Stimulated activated CD8-positive, alpha-beta memory T cell treated with anti-CD3 and anti-CD28 coated beads, Interleukin-12 subunit alpha, Interleukin-12 subunit beta, amount 100 ng/mL, for 1 hour (primary cell): ENCODE measurements around the gene ATP5F1E.
A peak's percentile ranks its signal among the peaks of the same experiment; 100 is the strongest.
"Not testable (repeated sequence)": the region's sequence is repeated elsewhere in the genome, so short reads cannot be mapped to it uniquely, and the experiment has no call there.

Experiments
- DNase-seq: peaks from one replicate; pipeline ENCODE4 v3.0.0-alpha.2; 2020; ENCODE audit warnings: low read depth

The ATP5F1E gene

DNA sequence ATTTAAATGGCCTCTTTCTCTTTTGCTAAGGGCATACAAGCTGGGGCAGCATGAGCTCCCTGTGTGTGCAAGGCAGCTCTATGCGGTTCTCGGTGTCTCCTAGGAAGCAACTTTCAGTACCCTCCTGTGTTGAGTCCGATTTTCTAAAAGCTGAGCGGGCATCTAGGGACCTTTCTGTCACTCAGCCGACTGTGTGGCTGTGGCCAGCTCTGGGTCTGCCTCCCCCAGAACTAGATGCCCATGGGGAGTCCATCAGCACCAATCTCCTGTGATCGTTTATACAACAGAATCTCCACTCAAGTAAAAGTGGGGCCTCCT, 43.6 kb downstream of the ATP5F1E start:
- no peak for DNase-seq

DNA sequence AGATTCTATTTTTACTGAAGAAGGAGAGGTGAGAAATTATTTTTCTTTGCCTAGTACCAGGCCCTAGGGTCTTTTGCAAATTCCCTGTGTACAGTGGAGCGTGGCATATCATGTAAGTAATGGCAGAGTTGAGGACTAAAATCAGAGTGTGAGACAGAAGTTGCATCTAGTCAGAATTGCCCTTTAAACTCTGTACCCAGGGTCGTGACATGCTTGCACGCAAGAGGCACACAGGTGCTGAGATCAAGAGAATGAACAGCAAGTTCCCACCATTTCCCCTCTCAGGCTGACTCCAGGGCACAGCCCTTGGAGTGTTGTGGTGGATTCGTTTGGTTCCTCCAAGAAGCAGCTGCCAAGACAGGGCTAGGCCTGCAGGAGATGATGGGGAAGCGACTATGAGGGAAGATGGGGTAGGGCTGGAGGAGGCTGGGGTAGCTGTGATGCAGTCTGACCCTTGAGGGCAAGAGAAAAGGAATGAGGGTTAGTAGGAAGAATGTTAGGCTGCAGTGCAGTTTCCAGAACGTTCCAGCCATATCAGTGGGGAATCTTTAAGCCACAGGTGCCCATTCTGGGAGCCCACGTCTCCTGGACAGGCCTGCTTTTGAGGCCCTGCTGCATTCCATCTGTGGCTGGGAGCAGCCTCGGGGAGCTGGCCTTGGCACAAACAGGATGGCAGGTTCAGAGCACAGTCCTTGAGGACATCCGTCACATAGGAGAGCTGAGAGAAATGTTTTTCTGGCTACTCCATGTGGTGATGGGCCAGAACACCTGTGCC, 44.2 kb downstream of the ATP5F1E start:
- no peak for DNase-seq

DNA sequence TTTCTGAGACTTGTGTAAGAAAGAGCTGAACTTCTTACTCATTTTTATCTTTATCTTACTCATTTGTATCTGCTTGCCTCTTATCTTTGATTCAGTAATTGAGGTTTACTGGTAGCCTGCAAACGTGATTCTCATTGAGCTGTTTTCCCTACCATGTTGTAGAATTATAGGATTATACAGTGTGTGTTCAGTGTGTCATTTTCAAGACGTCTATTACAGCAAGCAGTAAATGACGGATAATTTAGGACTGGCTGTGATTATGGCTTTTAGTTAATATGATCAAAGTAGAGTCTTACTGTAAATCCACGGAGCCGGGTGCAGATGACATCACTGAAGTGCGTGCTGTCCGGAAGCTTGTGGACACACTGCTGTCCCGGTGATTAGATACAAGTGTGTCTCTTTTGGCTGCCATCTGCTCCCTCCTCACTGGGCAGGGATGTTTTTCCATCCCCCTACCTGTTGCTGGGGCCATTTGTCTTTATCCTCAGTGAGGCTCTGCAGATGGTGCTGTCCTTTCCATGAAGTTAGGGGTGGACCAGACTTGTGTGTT, 45.1 kb downstream of the ATP5F1E start:
- DNase-seq = no peak

DNA sequence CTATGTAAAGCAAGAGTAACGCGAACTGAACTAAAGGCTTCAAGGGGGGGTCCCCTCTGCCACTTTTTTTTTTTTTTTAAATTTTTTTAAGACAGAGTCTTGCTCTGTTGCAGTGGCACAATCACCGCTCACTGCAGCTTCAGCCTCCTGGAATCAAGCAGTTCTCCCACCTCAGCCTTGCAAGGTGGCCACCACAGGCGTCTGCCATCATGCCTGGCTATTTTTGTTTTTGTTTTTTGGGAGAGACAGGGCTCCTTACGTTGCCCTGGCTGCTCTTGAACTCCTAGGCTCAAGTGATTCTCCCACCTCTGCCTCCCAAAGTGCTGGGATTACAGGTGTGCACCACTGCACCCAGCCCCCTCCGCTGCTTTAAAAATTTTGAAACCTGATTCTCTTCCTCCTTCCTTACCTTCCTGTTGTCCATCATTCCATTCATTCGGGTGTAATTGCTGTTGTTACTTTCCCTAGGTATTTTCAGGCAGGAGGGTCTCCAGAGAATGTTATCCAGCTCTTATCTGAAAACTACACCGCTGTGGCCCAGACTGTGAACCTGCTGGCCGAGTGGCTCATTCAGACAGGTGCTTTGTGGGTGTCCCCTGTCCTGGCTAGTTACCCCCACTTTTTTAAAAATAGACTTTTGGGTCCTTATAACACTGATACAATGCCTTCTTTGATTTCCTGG, 45.7 kb downstream of the ATP5F1E start:
- DNase-seq = no peak

DNA sequence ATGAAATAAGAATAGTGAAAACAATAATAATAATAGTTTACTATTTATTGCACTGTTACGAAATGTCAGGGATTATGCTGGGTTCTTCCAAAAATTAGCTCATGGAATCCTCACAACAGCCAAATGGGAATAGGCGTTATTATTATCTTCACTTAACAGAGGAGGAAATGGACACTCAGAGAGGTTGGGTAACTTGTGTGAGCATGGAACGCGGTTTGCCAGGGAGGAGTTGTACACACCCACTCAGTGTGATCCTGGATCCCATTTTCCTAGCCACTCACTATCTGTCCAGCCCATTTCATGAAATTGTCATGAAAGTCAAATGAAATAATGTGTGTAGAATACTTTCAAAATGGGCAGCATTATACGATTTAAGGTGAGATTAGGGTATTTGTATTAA, 46.5 kb downstream of the ATP5F1E start:
- DNase-seq = no peak

DNA sequence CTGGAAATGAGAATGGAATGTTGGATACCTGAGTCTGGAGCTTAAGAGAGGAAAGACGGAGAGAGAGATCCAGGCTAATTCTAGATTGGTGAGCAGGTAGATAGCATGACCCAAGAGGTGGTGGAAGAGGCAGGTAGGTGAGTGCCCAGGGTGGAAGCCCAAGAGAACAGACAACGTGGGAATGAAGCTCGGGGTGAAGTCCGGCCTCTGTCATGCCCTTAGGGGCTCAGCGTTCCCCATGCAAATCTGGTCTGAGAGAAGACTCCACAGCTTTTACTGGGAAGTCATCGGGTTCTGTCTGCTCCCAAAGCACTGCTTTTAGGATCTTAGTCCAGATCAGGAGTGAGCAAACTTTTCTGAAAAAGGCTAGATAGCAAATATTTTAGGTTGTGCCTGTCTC, 47.4 kb downstream of the ATP5F1E start:
- no peak for DNase-seq

DNA sequence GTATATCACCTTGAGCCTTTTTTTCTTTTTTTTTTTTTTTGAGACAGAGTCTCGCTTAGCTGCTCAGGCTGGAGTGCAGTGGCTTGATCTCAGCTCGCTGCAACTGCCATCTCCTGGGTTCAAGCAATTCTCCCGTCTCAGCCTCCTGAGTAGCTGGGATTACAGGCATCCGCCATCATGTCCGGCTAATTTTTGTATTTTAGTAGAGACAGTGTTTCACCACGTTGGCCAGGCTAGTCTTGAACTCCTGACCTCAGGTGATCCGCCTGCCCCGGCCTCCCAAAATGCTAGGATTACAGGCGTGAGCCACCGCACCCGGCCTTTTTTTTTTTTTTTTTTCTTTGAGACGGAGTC, 49.0 kb downstream of the ATP5F1E start:
- DNase-seq = not testable (repeated sequence)

DNA sequence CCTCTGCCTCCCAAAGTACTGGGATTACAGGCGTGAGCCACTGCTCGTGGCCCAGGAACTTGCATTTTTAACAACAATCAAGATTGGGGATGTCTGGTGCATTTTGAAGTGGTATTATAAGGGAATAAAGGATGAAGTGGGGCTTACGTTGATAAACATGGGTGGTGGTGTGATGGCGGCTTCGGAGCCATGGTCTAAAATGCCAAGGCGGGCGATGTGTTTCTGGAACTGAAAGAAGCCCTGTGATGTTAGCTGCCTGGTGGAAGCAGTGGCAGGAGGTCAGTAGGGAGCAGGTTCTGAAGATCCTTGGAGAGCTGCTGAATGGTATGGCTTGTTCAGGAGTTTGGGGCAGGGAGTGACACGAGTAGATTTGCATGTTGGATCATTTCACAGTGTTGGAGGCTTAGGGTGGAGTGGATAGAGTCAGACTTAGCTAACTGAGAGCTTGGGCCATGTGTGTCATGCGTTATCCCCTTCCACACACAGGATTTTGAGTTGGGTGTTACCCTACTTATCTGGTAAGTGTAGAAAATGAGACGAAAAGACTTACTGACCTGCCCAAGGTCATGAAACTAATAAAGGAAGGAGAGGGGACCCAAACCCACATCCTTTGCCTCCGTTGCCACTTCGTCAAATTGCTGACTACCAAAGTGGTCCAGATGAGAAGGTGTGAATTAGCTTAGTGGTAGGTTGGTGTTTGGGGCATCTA, 49.6 kb downstream of the ATP5F1E start:
- DNase-seq = no peak

DNA sequence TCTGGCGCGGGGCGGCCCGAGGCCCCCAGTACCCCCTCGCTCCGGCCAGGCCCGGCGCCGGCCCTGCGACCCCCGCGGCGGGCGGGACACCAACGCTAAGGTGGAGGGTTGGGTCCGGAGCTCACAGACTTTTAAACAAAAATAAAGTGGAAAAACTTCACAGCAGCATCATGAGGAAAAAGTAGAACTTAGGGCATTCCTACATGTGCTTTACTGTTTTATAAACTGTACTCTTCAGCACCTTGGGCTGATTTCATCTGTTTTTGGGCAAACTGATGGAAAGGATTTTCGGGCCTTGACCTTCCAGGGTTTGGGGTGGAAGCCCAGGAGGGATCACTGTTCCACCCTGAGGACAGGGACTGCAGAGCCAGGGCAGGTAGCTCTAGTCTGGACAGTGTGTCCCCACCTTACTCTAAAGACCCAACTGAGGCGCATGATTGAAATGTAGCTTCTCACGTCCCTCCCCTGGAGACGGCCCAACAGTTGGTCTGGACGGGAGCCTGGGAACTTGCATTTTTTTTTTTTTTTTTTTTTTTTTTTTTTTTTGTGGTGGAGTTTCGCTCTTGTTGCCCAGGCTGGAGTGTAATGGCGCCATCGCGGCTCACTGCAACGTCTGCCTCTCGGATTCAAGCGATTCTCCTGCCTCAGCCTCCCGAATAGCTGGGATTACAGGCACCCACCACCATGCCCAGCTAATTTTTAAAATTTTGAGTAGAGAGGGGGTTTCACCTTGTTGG, 50.3 kb downstream of the ATP5F1E start:
- no peak for DNase-seq

DNA sequence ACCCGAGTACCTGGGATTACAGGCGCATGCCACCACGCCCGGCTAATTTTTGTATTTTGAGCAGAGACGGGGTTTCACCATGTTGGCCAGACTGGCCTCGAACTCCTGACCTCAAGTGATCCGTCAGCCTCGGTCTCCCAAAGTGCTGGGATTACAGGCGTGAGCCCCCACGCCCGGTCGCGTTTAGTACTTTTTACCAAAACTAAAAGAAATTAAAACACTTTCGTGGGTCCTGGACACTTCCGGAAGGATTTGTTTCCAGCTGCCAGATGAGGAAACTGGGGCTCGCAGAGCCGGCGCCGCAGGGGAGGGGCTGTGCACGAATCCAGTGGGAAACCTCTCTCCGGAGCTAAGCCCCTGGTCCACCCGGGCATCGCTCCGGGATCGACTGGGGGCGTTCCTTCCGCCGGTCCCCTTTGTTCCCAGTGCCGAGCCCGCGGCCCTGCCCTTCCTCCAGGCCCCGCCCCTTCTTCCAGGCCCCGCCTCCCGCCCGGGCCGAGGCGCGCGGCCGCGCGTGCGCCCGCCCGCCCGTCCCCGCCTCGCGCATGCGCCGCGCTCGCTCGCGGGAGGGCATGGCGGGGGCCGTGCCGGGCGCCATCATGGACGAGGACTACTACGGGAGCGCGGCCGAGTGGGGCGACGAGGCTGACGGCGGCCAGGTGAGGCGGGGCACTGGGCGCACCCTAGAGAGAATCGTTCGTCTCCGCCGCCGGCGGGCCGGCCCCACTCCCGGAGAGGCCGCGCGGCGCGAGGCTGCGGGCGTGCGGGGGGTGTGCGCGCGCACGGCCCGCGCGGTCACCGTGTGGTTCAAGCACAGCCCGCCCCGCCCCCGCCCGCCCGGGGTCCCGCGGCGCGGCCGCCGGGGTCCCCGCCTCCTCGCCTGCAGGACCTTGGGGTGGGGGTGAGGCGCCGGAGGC, 51.2 kb downstream of the ATP5F1E start, which contains the start of gene NELFCD:
Gene NELFCD (plus strand): TSS at position 546 of the 917 bp plus-strand sequence. CDS start 54 bp downstream, at position 600.
- peak; percentile 82 for DNase-seq

DNA sequence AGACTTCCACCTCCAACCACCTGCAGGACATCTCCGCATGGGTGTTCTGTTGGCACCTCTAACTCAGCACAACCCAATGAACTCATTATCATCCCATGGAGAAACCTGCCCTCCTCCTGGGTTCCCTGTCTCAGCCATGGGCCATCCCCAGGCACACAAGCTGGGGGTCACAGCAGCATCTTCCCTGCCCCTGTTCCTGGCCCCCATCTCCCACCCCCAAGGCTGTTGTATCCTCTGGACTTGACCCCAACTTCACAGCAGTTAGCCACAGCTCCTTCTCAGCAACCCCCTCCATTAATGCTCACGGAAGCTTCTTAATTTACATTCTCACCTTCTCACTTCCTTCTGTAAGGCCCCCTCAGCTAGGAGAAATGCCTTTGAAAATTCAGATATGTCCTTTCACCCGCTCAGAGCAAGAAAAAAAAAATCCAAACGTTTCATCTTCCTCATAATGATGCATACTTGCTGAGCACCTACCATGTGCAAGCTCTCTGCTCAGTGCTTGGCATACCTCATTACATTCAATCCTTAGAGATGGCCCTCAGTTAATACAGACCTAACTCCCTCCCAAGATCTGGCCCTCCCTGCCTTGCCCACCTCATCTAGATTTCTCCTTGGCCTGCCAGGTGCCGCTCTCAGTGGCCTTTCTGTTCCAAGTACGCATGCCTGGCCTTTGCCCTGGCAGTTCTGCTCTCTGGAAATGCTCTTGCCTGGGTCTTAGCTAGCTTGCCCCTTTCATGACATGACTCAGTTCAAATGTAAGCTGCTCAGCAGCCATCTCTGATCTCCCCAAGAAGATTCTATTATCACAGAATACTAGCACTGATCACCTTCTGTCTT, 53.6 kb downstream of the ATP5F1E start:
- no peak for DNase-seq

DNA sequence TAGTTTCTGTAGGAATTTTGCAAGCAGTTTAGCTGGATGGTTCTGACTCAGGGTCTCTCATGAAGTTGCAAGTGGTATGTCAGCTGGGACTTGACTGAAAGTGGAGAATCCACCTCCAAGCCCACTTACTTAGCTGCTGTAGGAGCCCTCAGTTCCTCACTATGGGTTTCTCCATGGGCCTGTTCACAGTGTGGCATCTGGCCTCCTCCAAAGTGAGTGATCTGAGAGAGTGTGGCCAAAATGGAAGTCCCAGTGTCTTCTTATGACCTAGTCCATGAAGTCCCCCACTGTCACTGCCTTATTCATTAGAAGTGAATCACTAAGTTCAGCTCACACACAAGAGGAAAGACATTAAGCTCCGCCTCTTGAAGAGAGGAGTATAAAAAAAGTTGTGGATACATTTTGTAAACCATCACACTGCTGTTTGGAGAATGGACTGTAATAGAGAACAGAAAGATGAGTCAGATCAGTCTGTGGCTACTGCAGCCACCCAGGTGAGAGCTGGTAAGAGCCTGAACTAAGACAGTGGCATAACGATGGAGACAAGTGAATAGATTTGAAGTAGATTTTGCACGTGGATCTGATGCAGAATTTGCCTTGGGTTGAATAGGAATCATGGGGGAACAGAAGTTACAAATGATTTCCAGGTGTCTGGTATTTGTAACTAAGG, 55.9 kb downstream of the ATP5F1E start:
- no peak for DNase-seq
